Stomach smooth muscle (tissue), 2 donors: ENCODE measurements around the gene OXLD1.
A peak's percentile ranks its signal among the peaks of the same experiment; 100 is the strongest.
"Not testable (repeated sequence)": the region's sequence is repeated elsewhere in the genome, so short reads cannot be mapped to it uniquely, and the experiment has no call there.

Experiments
- H3K27ac ChIP-seq: one replicate; pipeline ENCODE4 v1.7.0; 2013; ENCODE audit warnings: mild to moderate bottlenecking, low read length, inconsistent platforms
- H3K27me3 ChIP-seq, 2 donors: one replicate each; pipeline ENCODE4 v1.7.0; 2013; ENCODE audit warnings: low read length in 2 of 2; ENCODE audit not compliant: insufficient read depth in 2 of 2, control insufficient read depth in 1 of 2
- H3K36me3 ChIP-seq, 2 donors: one replicate each; pipeline ENCODE4 v1.7.0; 2013; ENCODE audit warnings: low read length in 2 of 2; ENCODE audit not compliant: control insufficient read depth in 2 of 2, insufficient read depth in 2 of 2
- H3K4me1 ChIP-seq: one replicate; pipeline ENCODE4 v1.7.0; 2013; ENCODE audit warnings: low read length; ENCODE audit not compliant: control insufficient read depth, insufficient read depth
- H3K4me3 ChIP-seq, 2 donors: one replicate each; pipeline ENCODE4 v1.7.0; 2013; ENCODE audit warnings: low read length in 2 of 2
- H3K9ac ChIP-seq, 2 donors: one replicate each; pipeline ENCODE4 v1.7.0; 2013; ENCODE audit warnings: low read length in 2 of 2, mild to moderate bottlenecking in 1 of 2
- H3K9me3 ChIP-seq, 2 donors: one replicate each; pipeline ENCODE4 v1.7.0; 2013; ENCODE audit warnings: low read length in 2 of 2; ENCODE audit not compliant: control insufficient read depth in 2 of 2
- donor health status: healthy.
- donor health status: Pancreatic carcinoma.

OXLD1 gene

DNA sequence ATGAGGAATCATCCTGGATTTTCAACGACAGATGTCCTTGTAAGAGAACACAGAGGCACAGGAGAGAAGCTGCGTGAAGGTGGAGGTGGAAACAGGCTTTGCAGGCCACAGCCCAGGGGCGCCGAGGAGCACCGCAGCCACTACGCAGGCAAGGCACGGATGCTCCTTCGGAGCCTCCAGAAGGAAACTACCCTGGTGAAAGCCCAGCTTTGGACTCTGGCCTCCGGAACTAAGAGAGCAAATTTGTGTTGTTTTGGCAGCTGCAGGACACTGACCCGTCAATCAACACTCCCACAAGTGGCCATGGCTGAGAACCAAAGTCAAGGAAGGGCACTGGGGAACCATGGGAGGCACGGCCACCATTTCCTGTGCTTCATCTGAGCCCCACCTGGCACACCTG is 13.7 kb upstream of the OXLD1 start:
- Histone ChIP-seq H3K9me3 (no peaks in the 10 kb centered on the region), H3K9ac (no peak overlapping the region), H3K27me3 (no peaks in the 10 kb centered on the region), H3K4me3 (no peak overlapping the region), H3K36me3 (peaks cover 0 to 5% of the 10 kb centered on the region in 2 donors), H3K4me1 (peaks cover 19% of the 10 kb centered on the region), H3K27ac (no peak overlapping the region)

DNA sequence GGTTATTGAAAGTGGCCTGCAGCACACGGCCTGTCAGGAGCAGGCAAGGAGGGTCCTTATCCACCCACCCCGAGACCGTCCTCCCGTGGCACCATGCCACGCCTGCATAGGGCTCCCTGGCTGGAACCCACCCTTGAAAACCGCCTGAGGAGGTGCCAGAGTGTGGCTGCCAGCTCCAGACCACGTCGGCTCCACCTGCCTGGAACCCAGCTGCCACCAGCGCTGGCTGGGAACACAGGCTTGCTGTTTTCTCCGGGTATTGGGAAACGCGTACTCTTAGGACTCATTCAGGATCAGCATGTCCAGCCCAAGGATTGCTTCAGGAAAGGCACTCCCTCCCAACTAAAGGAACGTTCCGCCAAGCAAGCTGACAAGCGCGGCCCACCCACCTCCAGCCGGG is 10.5 kb upstream of the OXLD1 start:
- Histone ChIP-seq H3K9me3 (no peaks in the 10 kb centered on the region), H3K36me3 (peaks cover 9 to 17% of the 10 kb centered on the region in 2 donors), H3K27ac (no peak overlapping the region), H3K4me3 (no peak overlapping the region), H3K9ac (no peak overlapping the region), H3K4me1 (no peaks in the 10 kb centered on the region), H3K27me3 (no peaks in the 10 kb centered on the region)

DNA sequence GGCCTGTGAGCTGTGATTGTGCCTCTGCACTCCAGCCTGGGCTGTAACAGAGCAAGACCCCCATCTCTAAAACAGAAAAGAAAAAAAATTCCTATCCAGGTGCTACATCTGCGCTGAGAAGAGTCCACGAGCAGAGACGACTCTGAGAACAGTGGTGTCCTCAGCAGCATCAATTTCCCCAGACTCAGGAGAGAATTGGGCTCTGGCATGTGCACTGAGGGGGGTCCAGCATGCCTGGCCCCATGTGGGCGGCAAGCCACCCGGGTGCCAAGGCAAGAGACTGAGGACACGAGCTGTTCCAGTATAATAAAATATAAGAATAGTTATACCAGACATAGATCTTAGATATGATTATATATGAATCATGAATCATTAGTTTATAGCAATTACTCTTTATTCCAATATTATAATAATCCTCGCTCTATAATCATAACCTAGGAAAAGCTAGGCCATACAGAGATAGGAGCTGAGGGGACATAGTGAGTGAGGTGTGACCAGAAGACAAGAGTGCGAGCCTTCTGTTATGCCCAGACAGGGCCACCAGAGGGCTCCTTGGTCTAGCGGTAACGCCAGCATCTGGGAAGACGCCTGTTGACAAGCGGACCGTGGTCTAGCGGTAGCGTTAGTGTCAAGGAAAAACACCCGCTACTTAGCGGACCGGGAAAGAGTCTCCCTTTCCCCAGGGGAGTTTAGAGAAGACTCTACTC is 9.3 kb upstream of the OXLD1 start:
- not testable (repeated sequence) for H3K9me3 ChIP-seq, H3K4me3 ChIP-seq, H3K27me3 ChIP-seq, H3K9ac ChIP-seq, H3K27ac ChIP-seq, H3K4me1 ChIP-seq
- H3K36me3 ChIP-seq = peaks cover 17 to 23% of the 10 kb centered on the region in 2 donors

DNA sequence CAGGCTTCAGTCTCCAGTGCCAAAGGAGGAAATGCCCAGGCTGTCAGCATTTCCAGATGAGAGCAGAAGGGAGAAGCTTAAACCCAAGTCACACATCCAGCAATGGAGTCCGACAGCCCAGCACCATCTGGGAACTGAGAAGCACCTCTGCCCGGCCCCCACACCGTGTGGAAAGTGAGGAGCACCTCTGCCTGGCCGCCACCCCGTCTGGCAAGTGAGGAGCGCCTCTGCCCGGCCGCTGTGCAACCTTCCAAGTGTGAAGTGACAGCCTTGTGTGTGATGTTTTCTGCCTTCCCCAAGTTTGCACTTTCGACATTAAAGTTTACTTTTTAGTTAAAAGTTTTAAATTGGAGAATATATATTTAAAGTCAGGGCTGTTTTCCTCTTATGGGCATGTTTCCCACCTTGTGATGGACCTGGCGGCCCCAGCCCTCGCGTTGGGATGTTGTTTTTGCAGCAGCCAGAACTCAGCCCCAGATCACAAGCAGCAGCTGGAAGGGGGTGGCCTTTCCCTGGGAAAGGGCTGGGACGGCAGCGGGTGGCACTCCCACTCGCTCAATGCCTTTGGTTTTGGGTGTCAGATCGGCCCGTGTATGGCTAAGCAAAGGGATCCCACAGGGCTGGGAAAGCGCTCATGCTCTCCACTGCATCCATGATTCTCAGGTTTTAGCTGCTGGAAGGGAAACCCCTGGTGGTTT is 7.3 kb upstream of the OXLD1 start:
- Histone ChIP-seq H3K4me3 (no peak overlapping the region), H3K27me3 (no peaks in the 10 kb centered on the region), H3K9me3 (no peaks in the 10 kb centered on the region), H3K9ac (no peak overlapping the region), H3K36me3 (peaks cover 21 to 22% of the 10 kb centered on the region in 2 donors), H3K27ac (no peak overlapping the region), H3K4me1 (no peaks in the 10 kb centered on the region)

DNA sequence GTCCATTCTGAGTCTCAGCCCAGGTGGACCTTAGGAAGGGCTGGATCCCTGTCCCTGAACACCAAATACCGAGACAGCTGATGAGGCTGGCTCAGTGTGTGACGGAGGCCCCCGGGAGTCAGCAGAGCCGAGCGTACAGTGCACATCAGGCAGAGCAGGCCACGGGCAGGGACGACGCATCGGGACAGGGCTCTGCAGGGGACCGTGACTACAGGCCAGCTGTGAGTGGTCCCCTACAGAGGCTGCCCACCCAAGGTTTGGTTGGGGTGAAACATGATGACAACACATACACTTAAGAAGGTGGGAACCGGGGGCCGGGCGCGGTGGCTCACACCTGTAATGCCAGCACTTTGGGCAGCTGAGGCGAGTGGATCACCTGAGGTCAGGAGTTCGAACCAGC is 6.5 kb upstream of the OXLD1 start:
- Histone ChIP-seq H3K4me3 (no peak overlapping the region), H3K9ac (no peak overlapping the region), H3K9me3 (no peaks in the 10 kb centered on the region), H3K4me1 (no peaks in the 10 kb centered on the region), H3K36me3 (peaks cover 21 to 22% of the 10 kb centered on the region in 2 donors), H3K27me3 (no peaks in the 10 kb centered on the region), H3K27ac (no peak overlapping the region)

DNA sequence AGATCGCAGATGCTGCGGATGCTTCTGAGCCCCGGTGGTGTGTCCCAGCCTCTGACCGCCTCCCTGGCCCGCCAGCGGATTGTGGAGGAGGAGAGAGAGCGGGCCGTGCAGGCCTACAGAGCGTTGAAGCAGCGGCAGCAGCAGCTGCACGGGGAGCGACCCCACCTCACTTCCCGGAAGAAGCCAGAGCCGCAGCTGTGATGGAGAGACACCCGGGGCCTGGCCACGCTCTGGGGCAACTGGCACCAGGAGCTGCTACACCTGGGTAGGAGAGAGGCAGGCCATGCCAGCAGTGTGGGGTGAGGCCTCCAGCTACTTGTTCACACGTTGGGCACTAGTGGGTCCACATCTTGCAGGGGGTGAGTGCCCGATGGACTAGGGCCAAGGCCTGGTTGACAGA is 6.1 kb upstream of the OXLD1 start:
- no peaks in the 10 kb centered on the region for H3K4me1 ChIP-seq
- no peaks in the 10 kb centered on the region for H3K27me3 ChIP-seq
- no peaks in the 10 kb centered on the region for H3K9me3 ChIP-seq
- H3K4me3 ChIP-seq = no peak overlapping the region
- no peak overlapping the region for H3K9ac ChIP-seq
- H3K36me3 ChIP-seq = peaks cover 21 to 22% of the 10 kb centered on the region in 2 donors
- no peak overlapping the region for H3K27ac ChIP-seq

DNA sequence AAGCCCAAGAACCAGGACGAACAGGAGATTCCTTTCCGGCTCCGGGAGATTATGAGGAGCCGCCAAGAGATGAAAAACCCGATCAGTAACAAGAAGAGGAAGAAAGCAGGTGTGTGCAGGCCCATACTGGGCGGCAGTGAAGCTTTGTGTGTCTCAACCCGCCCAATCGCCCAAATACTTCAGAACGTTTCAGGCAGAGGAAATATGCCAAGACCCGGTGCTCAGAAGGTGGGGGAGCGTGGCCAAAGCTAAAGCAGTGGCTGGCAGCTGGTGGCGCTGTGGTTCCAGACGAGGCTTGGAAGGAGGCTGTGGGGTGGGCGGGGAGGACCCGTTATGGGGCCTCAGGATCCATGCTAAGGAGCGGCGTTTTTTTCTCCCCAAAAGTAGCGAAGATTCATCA is 1.3 kb upstream of the OXLD1 start:
- peaks cover 17% of the 10 kb centered on the region for H3K4me1 ChIP-seq
- H3K4me3 ChIP-seq = peak overlapping the region in 1 of 2 donors; percentile 8
- H3K9ac ChIP-seq = no peak overlapping the region
- peaks cover 19 to 23% of the 10 kb centered on the region in 2 donors for H3K36me3 ChIP-seq
- H3K9me3 ChIP-seq = no peaks in the 10 kb centered on the region
- H3K27me3 ChIP-seq = no peaks in the 10 kb centered on the region
- H3K27ac ChIP-seq = no peak overlapping the region

DNA sequence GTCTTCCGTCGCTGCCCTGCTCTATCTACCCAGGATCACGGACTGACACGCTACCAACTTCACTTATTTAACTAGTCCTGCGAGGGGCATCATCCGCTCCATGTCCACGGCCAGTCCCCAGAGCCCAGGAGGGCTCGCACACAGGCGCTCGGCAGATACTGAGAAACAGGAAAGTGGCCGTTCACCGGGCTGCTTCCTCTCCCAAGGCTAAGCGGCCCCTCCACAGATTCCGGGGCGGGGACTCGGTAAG is 388 bp downstream of the OXLD1 start:
- no peaks in the 10 kb centered on the region for H3K9me3 ChIP-seq
- H3K4me1 ChIP-seq = peaks cover 17% of the 10 kb centered on the region
- peaks cover 5 to 6% of the 10 kb centered on the region in 2 donors for H3K36me3 ChIP-seq
- peak overlapping the region; percentile 66 for H3K27ac ChIP-seq
- peak overlapping the region; percentile 90 for H3K4me3 ChIP-seq
- H3K9ac ChIP-seq = peak overlapping the region; percentile 83 to 89
- no peaks in the 10 kb centered on the region for H3K27me3 ChIP-seq

DNA sequence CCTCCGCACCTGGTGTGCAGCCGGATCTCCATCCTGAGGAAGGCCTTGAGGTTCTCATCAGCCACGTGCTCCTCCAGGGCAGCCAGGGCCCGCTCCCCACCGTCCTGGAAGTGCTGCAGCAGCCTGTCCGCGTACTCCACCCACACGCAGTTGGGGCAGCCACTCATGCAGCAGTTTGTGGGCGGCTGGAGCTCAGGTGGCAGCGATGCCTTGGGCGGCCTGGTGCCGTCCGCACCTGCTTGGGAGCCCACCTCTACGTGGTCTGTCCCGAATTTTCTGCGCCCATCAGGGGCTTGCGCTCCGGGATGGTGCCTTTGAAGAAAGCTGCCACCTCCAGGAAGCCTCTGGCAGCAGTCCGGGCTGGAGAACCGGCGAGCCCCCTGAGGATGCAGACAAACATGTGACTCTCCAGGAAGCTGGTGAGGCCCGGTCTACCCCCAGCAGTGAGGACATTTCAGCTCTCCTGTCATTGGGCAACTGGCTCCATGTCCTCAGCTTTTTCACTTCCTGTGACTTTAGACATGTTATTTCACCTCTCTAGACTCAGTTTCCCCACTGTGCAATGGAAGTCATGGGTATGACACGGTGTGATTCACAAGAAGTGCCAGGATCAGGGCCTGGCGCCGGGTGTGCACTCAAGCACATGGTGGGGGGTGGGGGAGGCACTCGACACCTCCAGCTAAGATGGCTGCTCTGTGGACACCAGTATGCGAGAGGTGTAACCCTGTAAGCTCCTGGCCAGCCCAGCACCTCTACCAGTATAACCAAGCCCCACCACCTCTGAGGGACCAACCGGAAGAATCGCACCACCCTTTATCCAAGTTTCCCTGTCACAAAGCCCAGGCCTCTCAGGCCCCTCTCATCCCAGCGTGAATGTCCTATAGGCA is 957 bp downstream of the OXLD1 start:
- Histone ChIP-seq H3K4me1 (peaks cover 17% of the 10 kb centered on the region), H3K4me3 (peak overlapping the region; percentile 90), H3K27ac (peak overlapping the region; percentile 66)

DNA sequence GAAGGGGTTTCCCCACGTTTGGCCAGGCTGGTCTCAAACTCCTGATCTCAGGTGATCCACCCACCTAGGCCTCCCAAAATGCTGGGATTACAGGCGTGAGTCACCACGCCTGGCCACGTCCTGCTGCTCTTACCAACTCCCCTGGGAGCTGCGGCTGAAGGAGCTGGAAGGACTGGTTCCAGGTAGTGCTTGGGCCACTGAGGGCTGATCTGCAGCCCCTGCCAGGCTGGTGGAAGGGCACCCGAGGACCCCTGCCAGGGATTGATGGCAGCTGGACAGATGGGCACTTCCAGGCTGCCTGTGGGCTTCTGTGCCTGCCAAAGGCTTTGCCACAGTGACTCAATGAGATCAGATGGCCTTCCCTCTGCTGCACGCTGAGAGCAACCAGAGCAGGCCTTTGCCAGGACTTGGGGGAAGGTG is 2.3 kb downstream of the OXLD1 start:
- H3K27me3 ChIP-seq = no peaks in the 10 kb centered on the region
- H3K27ac ChIP-seq = no peak overlapping the region
- no peak overlapping the region for H3K4me3 ChIP-seq
- H3K9ac ChIP-seq = no peak overlapping the region
- H3K4me1 ChIP-seq = peaks cover 17% of the 10 kb centered on the region
- H3K9me3 ChIP-seq = no peaks in the 10 kb centered on the region
- peaks cover 0 to 3% of the 10 kb centered on the region in 2 donors for H3K36me3 ChIP-seq

More for the DNA sequence above, 957 bp downstream of the OXLD1 start:
- H3K27me3 ChIP-seq = no peaks in the 10 kb centered on the region
- peaks cover 5% of the 10 kb centered on the region in 2 donors for H3K36me3 ChIP-seq
- peak overlapping the region; percentile 83 to 89 for H3K9ac ChIP-seq
- H3K9me3 ChIP-seq = no peaks in the 10 kb centered on the region
